ENCODE measurements around the gene PLCL2. TPM values are rescaled to one million over a fixed set of nuclear protein-coding genes. Genes with fewer than 3 reads are reported as not detected.

The PLCL2 gene
- total and polyA plus RNA-seq, 4 donors, result 1.5 to 16.5 (median 9.4) TPM

DNA sequence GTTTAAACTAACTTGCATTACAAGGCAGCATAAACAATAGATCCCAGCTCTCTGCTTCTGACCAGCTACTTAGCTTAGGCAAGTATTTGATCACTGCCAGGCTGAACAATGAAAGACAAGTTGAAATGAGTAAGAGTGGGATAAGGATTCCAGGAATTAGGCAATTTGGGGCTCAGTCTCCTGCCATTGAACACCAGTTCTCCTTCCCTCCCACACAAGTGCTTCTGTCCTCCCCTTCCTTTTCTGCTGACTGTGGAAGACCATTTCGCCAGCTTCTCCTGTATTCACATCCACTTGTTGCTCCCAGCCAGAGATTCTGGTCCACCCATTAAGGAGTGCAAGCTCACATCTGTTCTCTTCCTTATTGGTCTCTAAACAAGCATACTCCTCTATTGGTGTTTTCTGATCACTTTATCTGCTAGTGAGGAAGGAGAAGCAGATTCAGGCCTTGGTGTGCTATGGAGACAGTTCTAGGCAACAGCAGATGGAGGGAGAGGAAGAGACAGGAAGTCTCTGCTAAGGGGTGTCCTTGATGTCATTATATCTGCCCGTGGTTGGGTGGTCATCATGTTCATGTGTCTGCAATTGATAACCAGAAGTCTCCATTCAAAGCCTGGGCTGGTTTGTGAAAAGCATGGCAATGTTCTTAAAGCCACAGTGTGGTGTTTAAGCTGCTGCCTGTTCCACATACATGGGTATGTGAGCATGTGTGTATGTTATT lies 121.5 kb downstream of the PLCL2 start:
- TF ChIP-seq YY1 (IDR thresholded peaks at IDR 0.05), result no peak
- TF ChIP-seq FOXA2 (IDR thresholded peaks at IDR 0.05), result no peak
- TF ChIP-seq JUND (IDR thresholded peaks at IDR 0.05), result no peak
- TF ChIP-seq, protein P1, sequence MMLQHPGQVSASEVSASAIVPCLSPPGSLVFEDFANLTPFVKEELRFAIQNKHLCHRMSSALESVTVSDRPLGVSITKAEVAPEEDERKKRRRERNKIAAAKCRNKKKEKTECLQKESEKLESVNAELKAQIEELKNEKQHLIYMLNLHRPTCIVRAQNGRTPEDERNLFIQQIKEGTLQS (IDR thresholded peaks at IDR 0.05), result no peak
- TF ChIP-seq, protein P2, sequence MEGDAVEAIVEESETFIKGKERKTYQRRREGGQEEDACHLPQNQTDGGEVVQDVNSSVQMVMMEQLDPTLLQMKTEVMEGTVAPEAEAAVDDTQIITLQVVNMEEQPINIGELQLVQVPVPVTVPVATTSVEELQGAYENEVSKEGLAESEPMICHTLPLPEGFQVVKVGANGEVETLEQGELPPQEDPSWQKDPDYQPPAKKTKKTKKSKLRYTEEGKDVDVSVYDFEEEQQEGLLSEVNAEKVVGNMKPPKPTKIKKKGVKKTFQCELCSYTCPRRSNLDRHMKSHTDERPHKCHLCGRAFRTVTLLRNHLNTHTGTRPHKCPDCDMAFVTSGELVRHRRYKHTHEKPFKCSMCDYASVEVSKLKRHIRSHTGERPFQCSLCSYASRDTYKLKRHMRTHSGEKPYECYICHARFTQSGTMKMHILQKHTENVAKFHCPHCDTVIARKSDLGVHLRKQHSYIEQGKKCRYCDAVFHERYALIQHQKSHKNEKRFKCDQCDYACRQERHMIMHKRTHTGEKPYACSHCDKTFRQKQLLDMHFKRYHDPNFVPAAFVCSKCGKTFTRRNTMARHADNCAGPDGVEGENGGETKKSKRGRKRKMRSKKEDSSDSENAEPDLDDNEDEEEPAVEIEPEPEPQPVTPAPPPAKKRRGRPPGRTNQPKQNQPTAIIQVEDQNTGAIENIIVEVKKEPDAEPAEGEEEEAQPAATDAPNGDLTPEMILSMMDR (IDR thresholded peaks at IDR 0.05; ENCODE audit: low read depth, low read length, missing input control), result no peak
- no peak for TF ChIP-seq FOXA1 (IDR thresholded peaks at IDR 0.05)
- no peak for TF ChIP-seq HNF4G (IDR thresholded peaks at IDR 0.05)
- no peak for TF ChIP-seq NR2F2 (IDR thresholded peaks at IDR 0.05)
- TF ChIP-seq, protein P3, sequence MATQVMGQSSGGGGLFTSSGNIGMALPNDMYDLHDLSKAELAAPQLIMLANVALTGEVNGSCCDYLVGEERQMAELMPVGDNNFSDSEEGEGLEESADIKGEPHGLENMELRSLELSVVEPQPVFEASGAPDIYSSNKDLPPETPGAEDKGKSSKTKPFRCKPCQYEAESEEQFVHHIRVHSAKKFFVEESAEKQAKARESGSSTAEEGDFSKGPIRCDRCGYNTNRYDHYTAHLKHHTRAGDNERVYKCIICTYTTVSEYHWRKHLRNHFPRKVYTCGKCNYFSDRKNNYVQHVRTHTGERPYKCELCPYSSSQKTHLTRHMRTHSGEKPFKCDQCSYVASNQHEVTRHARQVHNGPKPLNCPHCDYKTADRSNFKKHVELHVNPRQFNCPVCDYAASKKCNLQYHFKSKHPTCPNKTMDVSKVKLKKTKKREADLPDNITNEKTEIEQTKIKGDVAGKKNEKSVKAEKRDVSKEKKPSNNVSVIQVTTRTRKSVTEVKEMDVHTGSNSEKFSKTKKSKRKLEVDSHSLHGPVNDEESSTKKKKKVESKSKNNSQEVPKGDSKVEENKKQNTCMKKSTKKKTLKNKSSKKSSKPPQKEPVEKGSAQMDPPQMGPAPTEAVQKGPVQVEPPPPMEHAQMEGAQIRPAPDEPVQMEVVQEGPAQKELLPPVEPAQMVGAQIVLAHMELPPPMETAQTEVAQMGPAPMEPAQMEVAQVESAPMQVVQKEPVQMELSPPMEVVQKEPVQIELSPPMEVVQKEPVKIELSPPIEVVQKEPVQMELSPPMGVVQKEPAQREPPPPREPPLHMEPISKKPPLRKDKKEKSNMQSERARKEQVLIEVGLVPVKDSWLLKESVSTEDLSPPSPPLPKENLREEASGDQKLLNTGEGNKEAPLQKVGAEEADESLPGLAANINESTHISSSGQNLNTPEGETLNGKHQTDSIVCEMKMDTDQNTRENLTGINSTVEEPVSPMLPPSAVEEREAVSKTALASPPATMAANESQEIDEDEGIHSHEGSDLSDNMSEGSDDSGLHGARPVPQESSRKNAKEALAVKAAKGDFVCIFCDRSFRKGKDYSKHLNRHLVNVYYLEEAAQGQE (IDR thresholded peaks at IDR 0.05), result no peak
- no peak for TF ChIP-seq RXRA (IDR thresholded peaks at IDR 0.05)
- no peak for TF ChIP-seq HNF4A (conservative IDR thresholded peaks at IDR 0.05)
- TF ChIP-seq RAD21 (IDR thresholded peaks at IDR 0.05), result no peak
- TF ChIP-seq TAF1 (conservative IDR thresholded peaks at IDR 0.05), result no peak
- TF ChIP-seq, protein P4, sequence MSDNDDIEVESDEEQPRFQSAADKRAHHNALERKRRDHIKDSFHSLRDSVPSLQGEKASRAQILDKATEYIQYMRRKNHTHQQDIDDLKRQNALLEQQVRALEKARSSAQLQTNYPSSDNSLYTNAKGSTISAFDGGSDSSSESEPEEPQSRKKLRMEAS (IDR thresholded peaks at IDR 0.05), result no peak
- no peak overlapping the region for H3K27ac ChIP-seq (ENCODE audit: low read depth in 1 of 2, low read length in 2 of 2)
- peaks cover 0 to 4% (median 2%) of the 10 kb centered on the region in 4 donors for H3K36me3 ChIP-seq (ENCODE audit: control insufficient read depth in 4 of 4, insufficient read depth in 3 of 4, low read depth in 1 of 4, low read length in 3 of 4)
- 56% methylated on average over 2 of the region's 2 CpGs for WGBS
- H3K9ac ChIP-seq (ENCODE audit: low read depth in 1 of 2, low read length in 2 of 2), result no peak overlapping the region
- H3K4me3 ChIP-seq (ENCODE audit: low read depth in 1 of 3, low read length in 3 of 3), result no peak overlapping the region
- H3K4me1 ChIP-seq (ENCODE audit: control insufficient read depth in 4 of 4, insufficient read depth in 4 of 4, low read length in 3 of 4), result no peaks in the 10 kb centered on the region
- H3K27me3 ChIP-seq (ENCODE audit: control insufficient read depth in 4 of 4, insufficient read depth in 4 of 4, low read length in 3 of 4), result no peaks in the 10 kb centered on the region
- H3K9me3 ChIP-seq (ENCODE audit: control insufficient read depth in 4 of 4, low read length in 3 of 4), result no peaks in the 10 kb centered on the region
- no peak for DNase-seq (ENCODE audit: low spot score)

DNA sequence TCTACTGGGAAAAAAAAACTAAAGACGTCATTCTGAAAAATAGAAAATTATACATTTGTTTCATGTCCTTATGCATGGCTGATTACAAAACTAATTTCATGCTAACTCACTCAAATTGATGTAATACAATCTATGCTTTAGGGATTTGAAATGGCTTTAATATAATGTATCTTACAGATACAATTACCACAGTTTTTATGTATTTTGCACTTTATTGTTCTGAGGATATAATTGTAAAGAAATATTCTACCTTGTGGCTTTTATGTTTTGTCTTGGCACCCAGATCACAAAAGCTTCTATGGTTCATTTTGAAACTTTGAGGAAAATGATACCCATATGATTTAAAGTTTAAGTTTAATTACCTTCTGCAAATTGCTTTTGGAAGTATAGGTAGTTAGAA lies 122.5 kb downstream of the PLCL2 start:
- H3K27ac ChIP-seq (ENCODE audit: low read depth in 1 of 2, low read length in 2 of 2), result no peak overlapping the region
- H3K27me3 ChIP-seq (ENCODE audit: control insufficient read depth in 4 of 4, insufficient read depth in 4 of 4, low read length in 3 of 4), result no peaks in the 10 kb centered on the region
- H3K36me3 ChIP-seq (ENCODE audit: control insufficient read depth in 4 of 4, insufficient read depth in 3 of 4, low read depth in 1 of 4, low read length in 3 of 4), result peaks cover 0 to 4% (median 3%) of the 10 kb centered on the region in 4 donors
- peaks cover 0 to 7% (median under 1%) of the 10 kb centered on the region in 4 donors for H3K4me1 ChIP-seq (ENCODE audit: control insufficient read depth in 4 of 4, insufficient read depth in 4 of 4, low read length in 3 of 4)
- H3K9ac ChIP-seq (ENCODE audit: low read depth in 1 of 2, low read length in 2 of 2), result no peak overlapping the region
- no peaks in the 10 kb centered on the region for H3K9me3 ChIP-seq (ENCODE audit: control insufficient read depth in 4 of 4, low read length in 3 of 4)
- no peak overlapping the region for H3K4me3 ChIP-seq (ENCODE audit: low read depth in 1 of 3, low read length in 3 of 3)
- 97% methylated on average over 1 of the region's 1 CpG for WGBS
- no peak for DNase-seq (ENCODE audit: low spot score)
- no peak for TF ChIP-seq EGR1 (IDR thresholded peaks at IDR 0.05; ENCODE audit: low read depth in 2 of 2)
- no peak for TF ChIP-seq TAF1 (conservative IDR thresholded peaks at IDR 0.05)
- TF ChIP-seq, protein P4 (IDR thresholded peaks at IDR 0.05), result no peak
- no peak for TF ChIP-seq HNF4A (conservative IDR thresholded peaks at IDR 0.05)
- TF ChIP-seq FOXA2 (IDR thresholded peaks at IDR 0.05), result no peak
- TF ChIP-seq NR2F2 (IDR thresholded peaks at IDR 0.05), result no peak
- no peak for TF ChIP-seq FOXA1 (IDR thresholded peaks at IDR 0.05)
- TF ChIP-seq RXRA (IDR thresholded peaks at IDR 0.05), result no peak
- TF ChIP-seq YY1 (IDR thresholded peaks at IDR 0.05), result no peak
- no peak for TF ChIP-seq RAD21 (IDR thresholded peaks at IDR 0.05)
- TF ChIP-seq, protein P5, sequence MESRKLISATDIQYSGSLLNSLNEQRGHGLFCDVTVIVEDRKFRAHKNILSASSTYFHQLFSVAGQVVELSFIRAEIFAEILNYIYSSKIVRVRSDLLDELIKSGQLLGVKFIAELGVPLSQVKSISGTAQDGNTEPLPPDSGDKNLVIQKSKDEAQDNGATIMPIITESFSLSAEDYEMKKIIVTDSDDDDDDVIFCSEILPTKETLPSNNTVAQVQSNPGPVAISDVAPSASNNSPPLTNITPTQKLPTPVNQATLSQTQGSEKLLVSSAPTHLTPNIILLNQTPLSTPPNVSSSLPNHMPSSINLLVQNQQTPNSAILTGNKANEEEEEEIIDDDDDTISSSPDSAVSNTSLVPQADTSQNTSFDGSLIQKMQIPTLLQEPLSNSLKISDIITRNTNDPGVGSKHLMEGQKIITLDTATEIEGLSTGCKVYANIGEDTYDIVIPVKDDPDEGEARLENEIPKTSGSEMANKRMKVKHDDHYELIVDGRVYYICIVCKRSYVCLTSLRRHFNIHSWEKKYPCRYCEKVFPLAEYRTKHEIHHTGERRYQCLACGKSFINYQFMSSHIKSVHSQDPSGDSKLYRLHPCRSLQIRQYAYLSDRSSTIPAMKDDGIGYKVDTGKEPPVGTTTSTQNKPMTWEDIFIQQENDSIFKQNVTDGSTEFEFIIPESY (IDR thresholded peaks at IDR 0.05), result no peak
- TF ChIP-seq GABPA (IDR thresholded peaks at IDR 0.05 in 1 of 2, conservative IDR thresholded peaks at IDR 0.05 in 1 of 2), result no peak
- TF ChIP-seq HNF4G (IDR thresholded peaks at IDR 0.05), result no peak
- no peak for TF ChIP-seq JUND (IDR thresholded peaks at IDR 0.05)
- TF ChIP-seq, protein P3 (IDR thresholded peaks at IDR 0.05), result no peak
- TF ChIP-seq SP1 (IDR thresholded peaks at IDR 0.05), result no peak
